Caco-2 (cell line): ENCODE data around the gene KDM5C. TPM values are rescaled to one million over a fixed set of nuclear protein-coding genes. Genes with fewer than 3 reads are reported as not detected.

Experiments used
- BruUV-seq: library from RNA; stranded (reverse); fragments of 400-500 nt; replicated peaks from 2 replicates; lab custom pipeline; 2021; lab: Mats Ljungman, UMichigan
- CTCF ChIA-PET: fragments of 300-600 bp; sonication (Branson Sonifier 250); formaldehyde crosslinking; loops from one replicate; lab custom pipeline; 2022; ENCODE audit warnings: antibody characterized with exemption; lab: Charles Lee
- POLR2A ChIA-PET: fragments of 300-600 bp; sonication (Branson Sonifier 250); formaldehyde crosslinking; loops from one replicate; lab custom pipeline; 2022; ENCODE audit warnings: antibody characterized with exemption; lab: Charles Lee
- DNase-seq, 2 experiments: peaks; one replicate each; pipeline versions ENCODE4 v3.0.0 to v3.0.0-alpha.2; 2020 to 2022
- H3K27me3 ChIP-seq: replicated peaks from 2 replicates; pipeline ENCODE4 v1.6.0; 2011; ENCODE audit warnings: low read length; ENCODE audit not compliant: control insufficient read depth, insufficient read depth
- H3K36me3 ChIP-seq: 2 replicates; pipeline ENCODE4 v1.5.1; 2011; ENCODE audit warnings: low read length; ENCODE audit not compliant: control insufficient read depth, insufficient read depth
- H3K4me1 ChIP-seq: fragments of 250-450 bp; sonication (Bioruptor Pico); 2 replicates; pipeline ENCODE4 v1.5.1; 2020; ENCODE audit warnings: mild to moderate bottlenecking
- H3K4me3 ChIP-seq: 2 replicates; pipeline ENCODE4 v1.5.1; 2011; ENCODE audit warnings: low read depth, mild to moderate bottlenecking, control low read depth, low read length
- H3K9me3 ChIP-seq: fragments of 250-450 bp; sonication (Bioruptor Pico); 2 replicates; pipeline ENCODE4 v1.5.1; 2020; ENCODE audit warnings: mild to moderate bottlenecking, moderate library complexity
- H3K27ac Mint-ChIP-seq: one replicate; pipeline ENCODE4 v1.8.0; 2022; ENCODE audit warnings: mixed read lengths; ENCODE audit not compliant: unreplicated experiment
- H3K27me3 Mint-ChIP-seq: one replicate; pipeline ENCODE4 v1.8.0; 2022; ENCODE audit warnings: mixed read lengths; ENCODE audit not compliant: insufficient read depth, unreplicated experiment
- H3K36me3 Mint-ChIP-seq: one replicate; pipeline ENCODE4 v1.8.0; 2022; ENCODE audit warnings: mild to moderate bottlenecking, mixed read lengths; ENCODE audit not compliant: insufficient read depth, unreplicated experiment
- H3K4me1 Mint-ChIP-seq: one replicate; pipeline ENCODE4 v1.8.0; 2022; ENCODE audit warnings: low read depth, mixed read lengths; ENCODE audit not compliant: unreplicated experiment
- H3K4me3 Mint-ChIP-seq: one replicate; pipeline ENCODE4 v1.8.0; 2022; ENCODE audit warnings: mild to moderate bottlenecking, moderate library complexity, mixed read lengths; ENCODE audit not compliant: unreplicated experiment
- H3K9me3 Mint-ChIP-seq: one replicate; pipeline ENCODE4 v1.8.0; 2022; ENCODE audit warnings: mixed read lengths; ENCODE audit not compliant: unreplicated experiment
- CTCF ChIP-seq, 2 experiments: fragments of 200-600 bp in 1 of 2; IDR thresholded peaks; 1 replicate in 1 of 2; 2 replicates in 1 of 2; pipeline versions ENCODE4 v1.5.1 to v1.8.0; 2011 to 2022; ENCODE audit warnings: antibody characterized with exemption in 1 of 2, control low read depth in 1 of 2, inconsistent platforms in 1 of 2, low read depth in 1 of 2, low read length in 1 of 2, mild to moderate bottlenecking in 1 of 2, moderate library complexity in 1 of 2; ENCODE audit not compliant: insufficient read depth in 1 of 2, severe bottlenecking in 1 of 2, unreplicated experiment in 1 of 2
- intact Hi-C: fragments of 100-400 bp; cut with micrococcal nuclease; formaldehyde crosslinking; loops from one replicate; pipeline ENCODE4 v1.10.0; 2022; ENCODE audit not compliant: unreplicated experiment
- total RNA-seq: library from RNA; stranded (reverse); gene quantifications from 2 replicates; pipeline ENCODE4 v1.2.3, GENCODE V29; 2022

The KDM5C gene
- total RNA-seq, 1 experiment from 2014 or later = 84.5 TPM

GRCh38 chrX:53247928-53248327 lies 22.9 kb upstream of the KDM5C start:
- Histone ChIP-seq H3K9me3 (no peaks in the 10 kb centered on the region), H3K27me3 (no peaks in the 10 kb centered on the region), H3K4me1 (no peaks in the 10 kb centered on the region), H3K4me3 (no peak overlapping the region), H3K36me3 (no peaks in the 10 kb centered on the region)
- H3K36me3 Mint-ChIP-seq = no peaks in the 10 kb centered on the region
- ChIA-PET POLR2A (no interaction called here), CTCF (no interaction called here)
- DNase-seq = no peak
- no peak for TF ChIP-seq CTCF (IDR thresholded peaks at IDR 0.05; ENCODE audit: insufficient read depth in 1 of 2, low read depth in 1 of 2, low read length in 1 of 2, severe bottlenecking in 1 of 2, unreplicated experiment in 1 of 2)
- no TSS peak for BruUV-seq
- no peaks in the 10 kb centered on the region for H3K4me1 Mint-ChIP-seq
- H3K27me3 Mint-ChIP-seq = peaks cover 4% of the 10 kb centered on the region
- intact Hi-C loops = no loop called here
- H3K4me3 Mint-ChIP-seq = no peak overlapping the region
- no peaks in the 10 kb centered on the region for H3K9me3 Mint-ChIP-seq
- H3K27ac Mint-ChIP-seq = no peak overlapping the region

GRCh38 chrX:53246231-53246630 lies 21.2 kb upstream of the KDM5C start:
- DNase-seq = no peak
- Mint-ChIP-seq H3K36me3 (no peaks in the 10 kb centered on the region), H3K27me3 (peaks cover 4% of the 10 kb centered on the region), H3K4me1 (no peaks in the 10 kb centered on the region), H3K27ac (no peak overlapping the region), H3K4me3 (no peak overlapping the region), H3K9me3 (no peaks in the 10 kb centered on the region)
- no peaks in the 10 kb centered on the region for H3K4me1 ChIP-seq
- no peak overlapping the region for H3K4me3 ChIP-seq
- intact Hi-C loops = no loop called here
- CTCF ChIA-PET = no interaction called here
- H3K27me3 ChIP-seq = no peaks in the 10 kb centered on the region
- no peak for TF ChIP-seq CTCF (IDR thresholded peaks at IDR 0.05; ENCODE audit: insufficient read depth in 1 of 2, low read depth in 1 of 2, low read length in 1 of 2, severe bottlenecking in 1 of 2, unreplicated experiment in 1 of 2)
- H3K9me3 ChIP-seq = no peaks in the 10 kb centered on the region
- POLR2A ChIA-PET = no interaction called here
- no peaks in the 10 kb centered on the region for H3K36me3 ChIP-seq
- no TSS peak for BruUV-seq

GRCh38 chrX:53244610-53245009 lies 19.6 kb upstream of the KDM5C start:
- Histone ChIP-seq H3K36me3 (no peaks in the 10 kb centered on the region), H3K4me3 (no peak overlapping the region), H3K27me3 (no peaks in the 10 kb centered on the region), H3K9me3 (no peaks in the 10 kb centered on the region), H3K4me1 (no peaks in the 10 kb centered on the region)
- H3K27ac Mint-ChIP-seq = no peak overlapping the region
- no peak for TF ChIP-seq CTCF (IDR thresholded peaks at IDR 0.05; ENCODE audit: insufficient read depth in 1 of 2, low read depth in 1 of 2, low read length in 1 of 2, severe bottlenecking in 1 of 2, unreplicated experiment in 1 of 2)
- no peak for DNase-seq
- peaks cover 4% of the 10 kb centered on the region for H3K27me3 Mint-ChIP-seq
- POLR2A ChIA-PET = no interaction called here
- no peaks in the 10 kb centered on the region for H3K4me1 Mint-ChIP-seq
- no peaks in the 10 kb centered on the region for H3K9me3 Mint-ChIP-seq
- intact Hi-C loops = no loop called here
- H3K4me3 Mint-ChIP-seq = no peak overlapping the region
- H3K36me3 Mint-ChIP-seq = no peaks in the 10 kb centered on the region
- CTCF ChIA-PET = no interaction called here
- no TSS peak for BruUV-seq
